ENCODE measurements around the gene RAB40C. TPM values are rescaled to one million over a fixed set of nuclear protein-coding genes. Genes with fewer than 3 reads are reported as not detected.

Gene RAB40C
- polyA plus RNA-seq, 1 donor (not counting 4 experiments of a cell fraction or from before 2014, with no cell fraction given): 4.0 TPM

- Histone ChIP-seq H3K4me1 (ENCODE audit: control insufficient read depth, extremely low read depth, insufficient read depth, low read length) (peaks cover 36% of the 10 kb centered on the region), H3K79me2 (ENCODE audit: control insufficient read depth, insufficient read depth, low read length) (peaks cover 19% of the 10 kb centered on the region), H3K9me1 (ENCODE audit: control insufficient read depth, extremely low read depth, insufficient read depth, low read length) (no peaks in the 10 kb centered on the region), H3K27me3 (ENCODE audit: control insufficient read depth, extremely low read depth, insufficient read depth, low read length) (no peaks in the 10 kb centered on the region), H3K27ac (ENCODE audit: control insufficient read depth, insufficient read depth, low read length) (peak overlapping the region; percentile 14), H3K9ac (ENCODE audit: control insufficient read depth, extremely low read depth, insufficient read depth, low read length) (peak overlapping the region; percentile 47), H2AFZ (ENCODE audit: control insufficient read depth, low read length) (no peak overlapping the region), H3K9me3 (ENCODE audit: control insufficient read depth, low read depth, low read length) (no peaks in the 10 kb centered on the region), H4K20me1 (ENCODE audit: control insufficient read depth, extremely low read depth, insufficient read depth, low read length) (peaks cover 16% of the 10 kb centered on the region), H3K4me2 (ENCODE audit: control insufficient read depth, extremely low read depth, insufficient read depth, low read depth, low read length) (peak overlapping the region; percentile 79), H3K4me3 (ENCODE audit: control insufficient read depth in 2 of 3, extremely low read depth in 1 of 3, insufficient read depth in 2 of 3, low read depth in 1 of 3, low read length in 3 of 3) (peak overlapping the region in 1 of 3 experiments; percentile 37), H3K36me3 (ENCODE audit: control insufficient read depth in 2 of 2, extremely low read depth in 1 of 2, insufficient read depth in 2 of 2, low read length in 2 of 2) (peaks cover 13 to 22% of the 10 kb centered on the region in 2 experiments)
- FAIRE-seq (no peak), DNase-seq (ENCODE audit: low read depth, low spot score) (no peak)
- no peak for TF ChIP-seq EZH2 (IDR thresholded peaks at IDR 0.05; ENCODE audit: low read length)
- no peak for TF ChIP-seq CTCF (optimal IDR thresholded peaks at IDR 0.05 in 1 of 3, IDR thresholded peaks at IDR 0.05 in 1 of 3, conservative IDR thresholded peaks at IDR 0.05 in 1 of 3; ENCODE audit: extremely low read depth in 1 of 3, insufficient read depth in 2 of 3, low read length in 3 of 3)
- dilution Hi-C loops (cut with MboI; ENCODE audit: extremely low pct_ligation_motif_present, low sequenced_read_pairs): no loop called here
Measured at GRCh38 chr16:677316-678190, 87.7 kb downstream of the RAB40C start.

- Histone ChIP-seq H3K9ac (ENCODE audit: control insufficient read depth, extremely low read depth, insufficient read depth, low read length) (no peak overlapping the region), H3K27me3 (ENCODE audit: control insufficient read depth, extremely low read depth, insufficient read depth, low read length) (no peaks in the 10 kb centered on the region), H3K4me1 (ENCODE audit: control insufficient read depth, extremely low read depth, insufficient read depth, low read length) (peaks cover 44% of the 10 kb centered on the region), H3K79me2 (ENCODE audit: control insufficient read depth, insufficient read depth, low read length) (peaks cover 26% of the 10 kb centered on the region), H3K36me3 (ENCODE audit: control insufficient read depth in 2 of 2, extremely low read depth in 1 of 2, insufficient read depth in 2 of 2, low read length in 2 of 2) (peaks cover 16 to 20% of the 10 kb centered on the region in 2 experiments), H3K9me3 (ENCODE audit: control insufficient read depth, low read depth, low read length) (no peaks in the 10 kb centered on the region), H4K20me1 (ENCODE audit: control insufficient read depth, extremely low read depth, insufficient read depth, low read length) (peaks cover 16% of the 10 kb centered on the region), H3K27ac (ENCODE audit: control insufficient read depth, insufficient read depth, low read length) (no peak overlapping the region), H3K4me3 (ENCODE audit: control insufficient read depth in 2 of 3, extremely low read depth in 1 of 3, insufficient read depth in 2 of 3, low read depth in 1 of 3, low read length in 3 of 3) (no peak overlapping the region), H3K9me1 (ENCODE audit: control insufficient read depth, extremely low read depth, insufficient read depth, low read length) (no peaks in the 10 kb centered on the region), H2AFZ (ENCODE audit: control insufficient read depth, low read length) (no peak overlapping the region), H3K4me2 (ENCODE audit: control insufficient read depth, extremely low read depth, insufficient read depth, low read depth, low read length) (no peak overlapping the region)
- FAIRE-seq (no peak), DNase-seq (ENCODE audit: low read depth, low spot score) (no peak)
- dilution Hi-C loops (cut with MboI; ENCODE audit: extremely low pct_ligation_motif_present, low sequenced_read_pairs): no loop called here
- TF ChIP-seq EZH2 (IDR thresholded peaks at IDR 0.05; ENCODE audit: low read length) (no peak), CTCF (optimal IDR thresholded peaks at IDR 0.05 in 1 of 3, IDR thresholded peaks at IDR 0.05 in 1 of 3, conservative IDR thresholded peaks at IDR 0.05 in 1 of 3; ENCODE audit: extremely low read depth in 1 of 3, insufficient read depth in 2 of 3, low read length in 3 of 3) (no peak)
Measured at GRCh38 chr16:678209-678857, 88.5 kb downstream of the RAB40C start.

Small RNA genes lying within 50 kb of the gene (small RNA-seq; reads per million reads assigned to genes)
- 0 reads per million in 3 experiments for gene MIR3176 (ENCODE audit: insufficient read length in 3 of 3, low read depth in 3 of 3, low replicate concordance in 1 of 3)
- gene Z98883.1 (ENCODE audit: insufficient read length in 3 of 3, low read depth in 3 of 3, low replicate concordance in 1 of 3): 0 reads per million in 3 experiments

Other genes starting within 250 kb of the RAB40C start
- gene AXIN1, start 237.3 kb upstream of the RAB40C start, polyA plus RNA-seq: 8.8 to 13.3 TPM (median 11.4 TPM) in 3 replicates
- gene MRPL28, start 219.5 kb upstream of the RAB40C start, polyA plus RNA-seq: 115 to 142 TPM (median 128 TPM) in 3 replicates
- gene PGAP6, start 208.1 kb upstream of the RAB40C start, polyA plus RNA-seq: 25.5 to 47.7 TPM (median 46.7 TPM) in 3 replicates
- gene NME4, start 192.9 kb upstream of the RAB40C start, polyA plus RNA-seq: 140 to 246 TPM (median 141 TPM) in 3 replicates
- gene DECR2, start 188.2 kb upstream of the RAB40C start, polyA plus RNA-seq: 14.2 to 28.1 TPM (median 18.8 TPM) in 3 replicates
- 6.0 to 10.0 TPM (median 6.4 TPM) in 3 replicates for gene RAB11FIP3, start 164.4 kb upstream of the RAB40C start, polyA plus RNA-seq
- 7.9 to 15.1 TPM (median 10.7 TPM) in 3 replicates for gene CAPN15, start 62.4 kb upstream of the RAB40C start, polyA plus RNA-seq
- not detected in 3 replicates for gene PRR35, start 29.7 kb upstream of the RAB40C start, polyA plus RNA-seq
- gene NHLRC4, start 23.1 kb upstream of the RAB40C start, polyA plus RNA-seq: 0.09 to 0.22 TPM (median 0.10 TPM) in 3 replicates
- gene PIGQ, start 20.1 kb upstream of the RAB40C start, polyA plus RNA-seq: 11.2 to 23.3 TPM (median 16.7 TPM) in 3 replicates
- 0.01 to 0.04 TPM in 2 of 3 replicates, not detected in the other for gene WFIKKN1, start 40.9 kb downstream of the RAB40C start, polyA plus RNA-seq
- gene METTL26, start 46.2 kb downstream of the RAB40C start, polyA plus RNA-seq: 46.9 to 65.8 TPM (median 49.4 TPM) in 3 replicates
- 5.9 to 14.5 TPM (median 8.1 TPM) in 3 replicates for gene MCRIP2, start 51.8 kb downstream of the RAB40C start, polyA plus RNA-seq
- gene WDR90, start 59.3 kb downstream of the RAB40C start, polyA plus RNA-seq: 5.9 to 9.2 TPM (median 8.2 TPM) in 3 replicates
- gene RHOT2, start 78.1 kb downstream of the RAB40C start, polyA plus RNA-seq: 58.7 to 97.0 TPM (median 61.7 TPM) in 3 replicates
- 0.58 to 2.7 TPM (median 0.71 TPM) in 3 replicates for gene RHBDL1, start 85.6 kb downstream of the RAB40C start, polyA plus RNA-seq
- 124 to 153 TPM (median 144 TPM) in 3 replicates for gene STUB1, start 90.3 kb downstream of the RAB40C start, polyA plus RNA-seq
- 17.8 to 29.7 TPM (median 20.1 TPM) in 3 replicates for gene JMJD8, start 94.3 kb downstream of the RAB40C start, polyA plus RNA-seq
- 1.2 to 2.7 TPM (median 2.1 TPM) in 3 replicates for gene WDR24, start 100.3 kb downstream of the RAB40C start, polyA plus RNA-seq
- 0.45 to 3.0 TPM (median 0.81 TPM) in 3 replicates for gene FBXL16, start 115.7 kb downstream of the RAB40C start, polyA plus RNA-seq
- gene METRN, start 125.1 kb downstream of the RAB40C start, polyA plus RNA-seq: 27.1 to 171 TPM (median 42.1 TPM) in 3 replicates
- gene ANTKMT, start 131.1 kb downstream of the RAB40C start, polyA plus RNA-seq: 5.6 to 13.7 TPM (median 8.2 TPM) in 3 replicates
- 2.0 to 4.1 TPM (median 2.5 TPM) in 3 replicates for gene CCDC78, start 136.4 kb downstream of the RAB40C start, polyA plus RNA-seq
- 6.8 to 30.7 TPM (median 8.0 TPM) in 3 replicates for gene HAGHL, start 137.0 kb downstream of the RAB40C start, polyA plus RNA-seq
- 20.1 to 31.8 TPM (median 24.9 TPM) in 3 replicates for gene CIAO3, start 150.9 kb downstream of the RAB40C start, polyA plus RNA-seq
- gene MSLN, start 170.7 kb downstream of the RAB40C start, polyA plus RNA-seq: 8.5 to 12.7 TPM (median 11.7 TPM) in 3 replicates
- 11.9 to 30.3 TPM (median 19.3 TPM) in 3 replicates for gene RPUSD1, start 198.3 kb downstream of the RAB40C start, polyA plus RNA-seq
- gene CHTF18, start 198.6 kb downstream of the RAB40C start, polyA plus RNA-seq: 5.7 to 6.7 TPM (median 5.7 TPM) in 3 replicates
- gene GNG13, start 210.7 kb downstream of the RAB40C start, polyA plus RNA-seq: not detected in 3 replicates

All from keratinocyte (primary cell).